Measurements from ENCODE around the gene BCAR1. TPM values are rescaled to one million over a fixed set of nuclear protein-coding genes. Genes with fewer than 3 reads are reported as not detected.

Gene BCAR1
- total RNA-seq, 1 donor, result 75.3 TPM

GRCh38 chr16:75203096-75203495 is 48.3 kb downstream of the BCAR1 start:
- H3K4me2 ChIP-seq (ENCODE audit: insufficient read depth, low read length), result no peak overlapping the region
- no peaks in the 10 kb centered on the region for H3K9me3 ChIP-seq (ENCODE audit: low read depth, low read length)
- H3K79me2 ChIP-seq (ENCODE audit: insufficient read depth, low read length), result no peaks in the 10 kb centered on the region
- no peak for TF ChIP-seq CTCF (IDR thresholded peaks at IDR 0.05; ENCODE audit: extremely low read depth, low read depth, low read length)
- peaks cover 4% of the 10 kb centered on the region for H3K27me3 ChIP-seq (ENCODE audit: insufficient read depth, low read length)
- H3K4me3 ChIP-seq (ENCODE audit: insufficient read depth, low read length), result no peak overlapping the region
- H4K20me1 ChIP-seq (ENCODE audit: insufficient read depth, low read length), result no peaks in the 10 kb centered on the region
- no peak overlapping the region for H3K27ac ChIP-seq (ENCODE audit: low read depth, low read length)
- peak; percentile 17 for DNase-seq (ENCODE audit: insufficient read length, low spot score, missing footprints)
- H3K36me3 ChIP-seq (ENCODE audit: insufficient read depth, low read length), result no peaks in the 10 kb centered on the region
- H2AFZ ChIP-seq (ENCODE audit: low read length), result no peak overlapping the region
- H3K4me1 ChIP-seq (ENCODE audit: insufficient read depth, low read length), result peaks cover 4% of the 10 kb centered on the region

DNA sequence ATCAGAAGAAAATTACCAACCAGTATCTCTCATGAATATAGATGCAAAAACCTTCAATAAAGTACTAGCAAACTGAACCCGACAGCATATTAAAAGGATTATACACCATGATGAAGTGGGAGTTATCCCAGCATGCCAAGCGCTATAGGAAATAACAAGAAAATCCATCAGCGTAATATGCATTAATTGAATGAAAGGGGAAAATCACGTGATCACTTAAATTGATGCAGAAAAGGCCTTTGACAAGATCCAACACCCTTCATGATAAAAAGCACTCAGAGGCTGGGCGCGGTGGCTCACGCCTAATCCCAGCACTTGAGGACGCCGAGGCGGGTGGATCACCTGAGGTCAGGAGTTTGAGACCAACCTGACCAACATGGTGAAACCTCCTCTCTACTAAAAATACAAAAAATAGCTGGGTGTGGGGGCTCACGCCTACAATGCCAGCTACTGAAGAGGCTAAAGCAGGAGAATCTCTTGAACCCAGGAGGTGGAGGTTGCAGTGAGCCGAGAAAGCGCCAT is 49.3 kb downstream of the BCAR1 start:
- Histone ChIP-seq H3K4me3 (ENCODE audit: insufficient read depth, low read length) (no peak overlapping the region), H3K79me2 (ENCODE audit: insufficient read depth, low read length) (no peaks in the 10 kb centered on the region), H3K27ac (ENCODE audit: low read depth, low read length) (no peak overlapping the region), H3K27me3 (ENCODE audit: insufficient read depth, low read length) (peaks cover 13% of the 10 kb centered on the region), H3K4me2 (ENCODE audit: insufficient read depth, low read length) (no peak overlapping the region), H2AFZ (ENCODE audit: low read length) (no peak overlapping the region), H3K9me3 (ENCODE audit: low read depth, low read length) (no peaks in the 10 kb centered on the region), H3K36me3 (ENCODE audit: insufficient read depth, low read length) (no peaks in the 10 kb centered on the region), H4K20me1 (ENCODE audit: insufficient read depth, low read length) (no peaks in the 10 kb centered on the region), H3K4me1 (ENCODE audit: insufficient read depth, low read length) (peaks cover 9% of the 10 kb centered on the region)
- TF ChIP-seq CTCF (IDR thresholded peaks at IDR 0.05; ENCODE audit: extremely low read depth, low read depth, low read length), result no peak
- DNase-seq (ENCODE audit: insufficient read length, low spot score, missing footprints), result no peak

DNA sequence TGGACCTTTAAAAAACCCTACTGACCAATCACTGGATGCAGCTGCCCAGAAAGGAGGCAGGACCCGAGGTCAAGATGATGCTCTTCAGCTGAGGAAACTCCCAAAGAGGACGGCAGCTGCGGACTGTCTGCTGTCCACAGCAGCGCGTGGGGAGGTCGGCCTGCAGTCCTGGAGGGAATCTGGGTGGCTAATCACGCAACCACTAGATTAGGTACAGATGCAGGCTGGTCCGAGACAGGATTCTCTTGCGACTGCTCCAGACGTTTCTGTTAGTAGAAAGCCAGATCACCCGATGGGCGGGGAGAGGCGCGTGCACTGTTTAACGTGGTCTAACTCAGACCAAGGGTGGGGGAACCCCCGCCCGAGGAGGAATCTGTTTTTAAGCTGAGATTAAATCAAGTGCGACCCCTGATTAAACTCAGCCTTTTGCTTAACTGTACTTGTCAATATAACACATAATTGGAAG is 53.3 kb downstream of the BCAR1 start:
- H3K36me3 ChIP-seq (ENCODE audit: insufficient read depth, low read length), result no peaks in the 10 kb centered on the region
- DNase-seq (ENCODE audit: insufficient read length, low spot score, missing footprints), result peak; percentile 75
- no peaks in the 10 kb centered on the region for H3K79me2 ChIP-seq (ENCODE audit: insufficient read depth, low read length)
- no peaks in the 10 kb centered on the region for H4K20me1 ChIP-seq (ENCODE audit: insufficient read depth, low read length)
- no peak for TF ChIP-seq CTCF (IDR thresholded peaks at IDR 0.05; ENCODE audit: extremely low read depth, low read depth, low read length)
- H3K27me3 ChIP-seq (ENCODE audit: insufficient read depth, low read length), result peaks cover 19% of the 10 kb centered on the region
- no peak overlapping the region for H3K27ac ChIP-seq (ENCODE audit: low read depth, low read length)
- peak overlapping the region; percentile 78 for H3K4me2 ChIP-seq (ENCODE audit: insufficient read depth, low read length)
- peaks cover 9% of the 10 kb centered on the region for H3K4me1 ChIP-seq (ENCODE audit: insufficient read depth, low read length)
- H3K4me3 ChIP-seq (ENCODE audit: insufficient read depth, low read length), result peak overlapping the region; percentile 58
- H3K9me3 ChIP-seq (ENCODE audit: low read depth, low read length), result no peaks in the 10 kb centered on the region
- peak overlapping the region; percentile 92 for H2AFZ ChIP-seq (ENCODE audit: low read length)

DNA sequence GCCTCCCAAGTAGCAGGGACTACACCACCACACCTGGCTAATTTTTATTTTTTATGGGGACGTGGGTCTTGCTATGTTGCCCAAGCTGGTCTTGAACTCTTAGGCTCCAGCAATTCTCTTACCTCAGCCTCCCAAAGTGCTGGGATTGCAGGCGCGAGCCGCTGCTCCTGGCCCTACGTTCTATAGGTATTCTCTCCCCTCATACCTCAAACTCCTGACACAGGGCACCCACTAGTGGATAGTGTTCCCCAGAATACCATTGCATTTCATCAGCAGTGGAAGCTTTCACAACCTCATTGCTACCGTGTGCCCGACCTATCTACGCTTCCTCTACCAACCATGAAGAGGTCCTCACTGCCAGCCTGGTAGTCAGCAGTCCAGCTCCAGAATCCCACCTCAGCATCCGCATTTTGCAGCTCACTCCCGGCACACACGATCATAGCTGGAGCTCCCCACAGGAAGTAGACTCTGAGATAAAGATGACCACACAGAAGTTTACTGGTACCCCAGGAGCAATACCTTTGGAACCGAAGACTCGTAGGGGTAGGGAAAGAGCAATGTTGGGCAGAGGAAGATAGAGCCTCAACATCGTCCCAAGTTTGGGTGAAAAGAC is 53.8 kb downstream of the BCAR1 start:
- Histone ChIP-seq H3K79me2 (ENCODE audit: insufficient read depth, low read length) (no peaks in the 10 kb centered on the region), H3K27me3 (ENCODE audit: insufficient read depth, low read length) (peaks cover 20% of the 10 kb centered on the region), H3K4me3 (ENCODE audit: insufficient read depth, low read length) (peak overlapping the region; percentile 58), H3K4me1 (ENCODE audit: insufficient read depth, low read length) (peaks cover 9% of the 10 kb centered on the region), H3K4me2 (ENCODE audit: insufficient read depth, low read length) (peak overlapping the region; percentile 78), H3K27ac (ENCODE audit: low read depth, low read length) (no peak overlapping the region), H4K20me1 (ENCODE audit: insufficient read depth, low read length) (no peaks in the 10 kb centered on the region), H2AFZ (ENCODE audit: low read length) (peak overlapping the region; percentile 92), H3K9me3 (ENCODE audit: low read depth, low read length) (no peaks in the 10 kb centered on the region), H3K36me3 (ENCODE audit: insufficient read depth, low read length) (no peaks in the 10 kb centered on the region)
- TF ChIP-seq CTCF (IDR thresholded peaks at IDR 0.05; ENCODE audit: extremely low read depth, low read depth, low read length), result no peak
- DNase-seq (ENCODE audit: insufficient read length, low spot score, missing footprints), result peak; percentile 43
